HepG2 (cell line): ENCODE results near the gene ADGRB2. TPM values are rescaled to one million over a fixed set of nuclear protein-coding genes. Genes with fewer than 3 reads are reported as not detected.
A peak's percentile ranks its signal among the peaks of the same experiment; 100 is the strongest.

Experiments
- CEBPZ ChIP-seq: IDR thresholded peaks from 2 replicates; pipeline ENCODE4 v1.6.1; 2012; ENCODE audit warnings: low read length, improper control_type of control experiment
- IKZF1 ChIP-seq: fragments of 450-650 bp; IDR thresholded peaks from 2 replicates; pipeline ENCODE4 v1.7.1; 2016
- MAX ChIP-seq: IDR thresholded peaks from 2 replicates; pipeline ENCODE4 v1.6.1; 2012; ENCODE audit warnings: inconsistent platforms
- NCOA1 ChIP-seq: sonication (generic); formaldehyde crosslinking; IDR thresholded peaks from 2 replicates; pipeline ENCODE4 v1.9.0; 2021; ENCODE audit warnings: missing genetic modification reagents
- RFX5 ChIP-seq: IDR thresholded peaks from 2 replicates; pipeline ENCODE4 v1.6.1; 2011; ENCODE audit warnings: low read depth, low read length, improper control_type of control experiment
- RXRA ChIP-seq: sonication (generic); formaldehyde crosslinking; IDR thresholded peaks from 2 replicates; pipeline ENCODE4 v1.5.1; 2020; ENCODE audit warnings: missing genetic modification reagents
- SIN3B ChIP-seq: fragments of 150-350 bp; IDR thresholded peaks from 2 replicates; pipeline ENCODE4 v1.6.1; 2014; ENCODE audit warnings: low read length
- TBP ChIP-seq: sonication (generic); formaldehyde crosslinking; IDR thresholded peaks from 2 replicates; pipeline ENCODE4 v1.5.0; 2020; ENCODE audit warnings: missing genetic modification reagents
- TFAP4 ChIP-seq: sonication (generic); IDR thresholded peaks from 2 replicates; pipeline ENCODE4 v1.6.1; 2016; ENCODE audit warnings: low read depth, borderline replicate concordance
- USF2 ChIP-seq, 2 experiments: sonication (generic) in 1 of 2; formaldehyde crosslinking in 1 of 2; IDR thresholded peaks; 2 replicates each; pipeline versions ENCODE4 v1.5.1 to v1.6.1; 2011 to 2020; ENCODE audit warnings: borderline replicate concordance in 1 of 2, low read depth in 1 of 2, low read length in 1 of 2, mild to moderate bottlenecking in 1 of 2, missing genetic modification reagents in 1 of 2, moderate library complexity in 1 of 2
- ZBTB39 ChIP-seq: sonication (generic); formaldehyde crosslinking; IDR thresholded peaks from 2 replicates; pipeline ENCODE4 v1.5.0; 2020; ENCODE audit warnings: missing genetic modification reagents
- ZBTB42 ChIP-seq: sonication (generic); formaldehyde crosslinking; IDR thresholded peaks from 2 replicates; pipeline ENCODE4 v1.5.0; 2020; ENCODE audit warnings: mild to moderate bottlenecking, missing genetic modification reagents
- ZNF138 ChIP-seq: sonication (generic); formaldehyde crosslinking; IDR thresholded peaks from 2 replicates; pipeline ENCODE4 v1.5.0; 2020; ENCODE audit warnings: mild to moderate bottlenecking, low read depth, missing genetic modification reagents
- ZNF17 ChIP-seq: sonication (generic); formaldehyde crosslinking; IDR thresholded peaks from 2 replicates; pipeline ENCODE4 v1.5.0; 2020; ENCODE audit warnings: mild to moderate bottlenecking, missing genetic modification reagents
- ZNF234 ChIP-seq: sonication (generic); formaldehyde crosslinking; conservative IDR thresholded peaks from 2 replicates; pipeline ENCODE4 v1.5.1; 2020; ENCODE audit warnings: mild to moderate bottlenecking, missing genetic modification reagents
- ZNF513 ChIP-seq: sonication (generic); formaldehyde crosslinking; conservative IDR thresholded peaks from 2 replicates; pipeline ENCODE4 v1.5.0; 2020; ENCODE audit warnings: missing genetic modification reagents
- ZNF547 ChIP-seq: sonication (generic); formaldehyde crosslinking; IDR thresholded peaks from 2 replicates; pipeline ENCODE4 v1.5.1; 2020; ENCODE audit warnings: mild to moderate bottlenecking, missing genetic modification reagents
- polyA plus RNA-seq, 8 experiments: library from polyadenylated mRNA; depleted of rRNA in 3 of 8; stranded (reverse) in 7 of 8; unstranded in 1 of 8; fragments of >200 nt; fragmentation: Illumina TruSeq in 4 of 8; extraction: Trizol in 4 of 8; gene quantifications; 2 replicates each; pipeline versions ENCODE4 v1.2.1 to v1.2.3, GENCODE V29; 2011 to 2016; ENCODE audit warnings: low read depth in 4 of 8, missing spikeins in 1 of 8, mixed read lengths in 1 of 8; ENCODE audit not compliant: insufficient read depth in 1 of 8
- total RNA-seq, 5 experiments: library from RNA; depleted of rRNA; stranded (reverse); fragments of >200 nt; fragmentation: Illumina TruSeq; extraction: Trizol; gene quantifications; 2 replicates each; pipeline ENCODE4 v1.2.3, GENCODE V29; 2016; ENCODE audit warnings: low read depth in 1 of 5

The ADGRB2 gene
- total and polyA plus RNA-seq, 2 of the 13 experiments (the other 11 are each of a cell fraction or from before 2014, with no cell fraction given), result 0.03 to 0.09 TPM

- TF ChIP-seq CEBPZ (no peak), MAX (no peak), RFX5 (peak; percentile 62; the same call in 1 of the 2 replicates), SIN3B (no peak), NCOA1 (0 out of 2 replicates have a peak, but pooled peaks have one; percentile 56), TFAP4 (peak; percentile 15; the same call in 1 of the 2 replicates), ZNF138 (CRISPR knock-in tag) (no peak), ZBTB39 (CRISPR knock-in tag) (0 out of 2 replicates have a peak, but pooled peaks have one; percentile 29), USF2 (IDR thresholded peaks at IDR 0.05; ENCODE audit: low read depth, low read length) (no peak), USF2 (CRISPR knock-in tag; IDR thresholded peaks at IDR 0.05; ENCODE audit: borderline replicate concordance) (no peak), ZNF17 (CRISPR knock-in tag) (no peak), TBP (CRISPR knock-in tag) (no peak), IKZF1 (no peak), ZNF547 (CRISPR knock-in tag) (no peak), ZBTB42 (CRISPR knock-in tag) (peak; percentile 97), ZNF513 (CRISPR knock-in tag) (no peak), ZNF234 (no peak), RXRA (CRISPR knock-in tag) (peak; percentile 52)
Measured at GRCh38 chr1:31705080-31705866, 58.9 kb downstream of the ADGRB2 start (continued).
